Measurements from ENCODE around the gene PLCD1.

Gene PLCD1

GRCh38 chr3:38016847-38017444 lies 12.5 kb downstream of the PLCD1 start:
- DNase-seq (ENCODE audit: low read depth), result no peak

GRCh38 chr3:38016410-38016809 lies 13.0 kb downstream of the PLCD1 start:
- no peak for DNase-seq (ENCODE audit: low read depth)

GRCh38 chr3:38015984-38016383 lies 13.5 kb downstream of the PLCD1 start:
- no peak for DNase-seq (ENCODE audit: low read depth)

GRCh38 chr3:38015485-38015884 lies 14.0 kb downstream of the PLCD1 start:
- no peak for DNase-seq (ENCODE audit: low read depth)

- DNase-seq (ENCODE audit: low read depth), result no peak
Observed at GRCh38 chr3:38011111-38011510, 18.3 kb downstream of the PLCD1 start.

GRCh38 chr3:38009807-38010591 lies 19.4 kb downstream of the PLCD1 start:
- DNase-seq (ENCODE audit: low read depth), result no peak

- DNase-seq (ENCODE audit: low read depth), result no peak
Observed at GRCh38 chr3:38008971-38009580, 20.4 kb downstream of the PLCD1 start.

- DNase-seq (ENCODE audit: low read depth), result no peak
Observed at GRCh38 chr3:38008191-38008701, 21.2 kb downstream of the PLCD1 start.

- DNase-seq (ENCODE audit: low read depth), result no peak
Observed at GRCh38 chr3:38007754-38008090, 21.7 kb downstream of the PLCD1 start.

GRCh38 chr3:38006445-38006995 lies 22.9 kb downstream of the PLCD1 start:
- DNase-seq (ENCODE audit: low read depth), result no peak

GRCh38 chr3:38006031-38006430 lies 23.4 kb downstream of the PLCD1 start:
- DNase-seq (ENCODE audit: low read depth), result no peak

GRCh38 chr3:38005076-38006020 lies 24.1 kb downstream of the PLCD1 start:
- no peak for DNase-seq (ENCODE audit: low read depth)

- DNase-seq (ENCODE audit: low read depth), result peak; percentile 56
Observed at GRCh38 chr3:38004415-38005075, 24.9 kb downstream of the PLCD1 start.

GRCh38 chr3:38003817-38004414 lies 25.5 kb downstream of the PLCD1 start:
- no peak for DNase-seq (ENCODE audit: low read depth)

- DNase-seq (ENCODE audit: low read depth), result peak; percentile 54
Observed at GRCh38 chr3:38003371-38003816, 26.0 kb downstream of the PLCD1 start.

GRCh38 chr3:38002940-38003339 lies 26.5 kb downstream of the PLCD1 start:
- DNase-seq (ENCODE audit: low read depth), result no peak

GRCh38 chr3:38002291-38002876 lies 27.1 kb downstream of the PLCD1 start:
- no peak for DNase-seq (ENCODE audit: low read depth)

- DNase-seq (ENCODE audit: low read depth), result no peak
Observed at GRCh38 chr3:38001456-38002081, 27.9 kb downstream of the PLCD1 start.

GRCh38 chr3:38000965-38001455 lies 28.4 kb downstream of the PLCD1 start:
- DNase-seq (ENCODE audit: low read depth), result no peak

Measured in activated T-cell treated with anti-CD3 and anti-CD28 coated beads for 1 hour (primary cell).